HEK293 (cell line): ENCODE data around the gene NCOA7.

Experiments used
- GLIS2 ChIP-seq: fragments of 450-650 bp; formaldehyde crosslinking; IDR thresholded peaks from 2 replicates; pipeline ENCODE4 v1.5.1; 2016; ENCODE audit warnings: missing biosample characterization, missing genetic modification characterization
- KLF1 ChIP-seq: fragments of 450-650 bp; formaldehyde crosslinking; IDR thresholded peaks from 2 replicates; pipeline ENCODE4 v1.5.1; 2016; ENCODE audit warnings: missing biosample characterization, missing genetic modification characterization
- KLF9 ChIP-seq: fragments of 450-650 bp; formaldehyde crosslinking; IDR thresholded peaks from 2 replicates; pipeline ENCODE4 v1.5.1; 2016; ENCODE audit warnings: missing biosample characterization, missing genetic modification characterization, low read depth
- OVOL3 ChIP-seq: fragments of 450-650 bp; formaldehyde crosslinking; IDR thresholded peaks from 2 replicates; pipeline ENCODE4 v1.5.1; 2016; ENCODE audit warnings: missing biosample characterization, missing genetic modification characterization
- RBAK ChIP-seq: fragments of 450-650 bp; formaldehyde crosslinking; IDR thresholded peaks from 2 replicates; pipeline ENCODE4 v1.5.1; 2016; ENCODE audit warnings: missing biosample characterization, missing genetic modification characterization
- SALL2 ChIP-seq: fragments of 450-650 bp; formaldehyde crosslinking; IDR thresholded peaks from 2 replicates; pipeline ENCODE4 v1.5.0; 2017; ENCODE audit warnings: missing biosample characterization, mild to moderate bottlenecking, missing genetic modification characterization, borderline replicate concordance
- SCRT2 ChIP-seq: fragments of 450-650 bp; formaldehyde crosslinking; IDR thresholded peaks from 2 replicates; pipeline ENCODE4 v1.5.1; 2016; ENCODE audit warnings: missing biosample characterization, missing genetic modification characterization
- TRIM28 ChIP-seq: IDR thresholded peaks from 2 replicates; pipeline ENCODE4 v1.6.1; 2011; ENCODE audit warnings: low read length, control low read depth, borderline replicate concordance
- YY2 ChIP-seq: fragments of 450-650 bp; formaldehyde crosslinking; IDR thresholded peaks from 2 replicates; pipeline ENCODE4 v1.5.1; 2016; ENCODE audit warnings: missing biosample characterization, missing genetic modification characterization
- ZBTB1 ChIP-seq: fragments of 450-650 bp; formaldehyde crosslinking; IDR thresholded peaks from 2 replicates; pipeline ENCODE4 v1.5.1; 2016; ENCODE audit warnings: missing biosample characterization, missing genetic modification characterization
- ZBTB11 ChIP-seq: fragments of 450-650 bp; formaldehyde crosslinking; conservative IDR thresholded peaks from 2 replicates; pipeline ENCODE4 v1.5.1; 2016; ENCODE audit warnings: low read depth, missing biosample characterization, missing genetic modification characterization
- ZBTB26 ChIP-seq: fragments of 450-650 bp; formaldehyde crosslinking; optimal IDR thresholded peaks from 2 replicates; pipeline ENCODE3; 2016; ENCODE audit warnings: missing biosample characterization, mild to moderate bottlenecking, missing genetic modification characterization
- ZIC2 ChIP-seq: fragments of 450-650 bp; formaldehyde crosslinking; IDR thresholded peaks from 2 replicates; pipeline ENCODE4 v1.5.1; 2016; ENCODE audit warnings: missing biosample characterization, missing genetic modification characterization
- ZNF10 ChIP-seq: fragments of 450-650 bp; formaldehyde crosslinking; IDR thresholded peaks from 2 replicates; pipeline ENCODE4 v1.5.1; 2017; ENCODE audit warnings: missing biosample characterization, missing genetic modification characterization
- ZNF148 ChIP-seq: fragments of 450-650 bp; formaldehyde crosslinking; IDR thresholded peaks from 2 replicates; pipeline ENCODE4 v1.5.0; 2017; ENCODE audit warnings: missing biosample characterization, missing genetic modification characterization, borderline replicate concordance
- ZNF169 ChIP-seq: fragments of 450-650 bp; formaldehyde crosslinking; IDR thresholded peaks from 2 replicates; pipeline ENCODE4 v1.5.1; 2016; ENCODE audit warnings: missing biosample characterization, missing genetic modification characterization
- ZNF174 ChIP-seq: fragments of 450-650 bp; formaldehyde crosslinking; IDR thresholded peaks from 2 replicates; pipeline ENCODE4 v1.5.0; 2017; ENCODE audit warnings: missing biosample characterization, mild to moderate bottlenecking, missing genetic modification characterization
- ZNF175 ChIP-seq: fragments of 450-650 bp; formaldehyde crosslinking; IDR thresholded peaks from 2 replicates; pipeline ENCODE4 v1.5.1; 2016; ENCODE audit warnings: missing biosample characterization, missing genetic modification characterization
- ZNF202 ChIP-seq: fragments of 450-650 bp; formaldehyde crosslinking; IDR thresholded peaks from 2 replicates; pipeline ENCODE4 v1.5.1; 2016; ENCODE audit warnings: missing biosample characterization, missing genetic modification characterization, borderline replicate concordance
- ZNF223 ChIP-seq: fragments of 450-650 bp; formaldehyde crosslinking; IDR thresholded peaks from 2 replicates; pipeline ENCODE4 v1.5.1; 2016; ENCODE audit warnings: missing biosample characterization, missing genetic modification characterization
- ZNF24 ChIP-seq: fragments of 450-650 bp; formaldehyde crosslinking; IDR thresholded peaks from 2 replicates; pipeline ENCODE4 v1.5.1; 2016; ENCODE audit warnings: missing biosample characterization, missing genetic modification characterization
- ZNF248 ChIP-seq: fragments of 450-650 bp; formaldehyde crosslinking; IDR thresholded peaks from 2 replicates; pipeline ENCODE4 v1.5.1; 2017; ENCODE audit warnings: missing biosample characterization, missing genetic modification characterization
- ZNF292 ChIP-seq: fragments of 450-650 bp; formaldehyde crosslinking; IDR thresholded peaks from 2 replicates; pipeline ENCODE4 v1.5.1; 2016; ENCODE audit warnings: low read depth, missing biosample characterization, missing genetic modification characterization, borderline replicate concordance
- ZNF488 ChIP-seq: fragments of 450-650 bp; formaldehyde crosslinking; IDR thresholded peaks from 2 replicates; pipeline ENCODE4 v1.5.1; 2016; ENCODE audit warnings: missing biosample characterization, missing genetic modification characterization
- ZNF510 ChIP-seq: fragments of 450-650 bp; formaldehyde crosslinking; IDR thresholded peaks from 2 replicates; pipeline ENCODE4 v1.5.1; 2018; ENCODE audit warnings: mild to moderate bottlenecking, missing genetic modification characterization, missing biosample characterization; ENCODE audit not compliant: insufficient replicate concordance
- ZNF530 ChIP-seq: fragments of 450-650 bp; formaldehyde crosslinking; IDR thresholded peaks from 2 replicates; pipeline ENCODE4 v1.5.1; 2016; ENCODE audit warnings: low read depth, missing biosample characterization, missing genetic modification characterization
- ZNF580 ChIP-seq: fragments of 450-650 bp; formaldehyde crosslinking; IDR thresholded peaks from 2 replicates; pipeline ENCODE4 v1.5.1; 2016; ENCODE audit warnings: missing biosample characterization, missing genetic modification characterization
- ZNF600 ChIP-seq: fragments of 450-650 bp; formaldehyde crosslinking; IDR thresholded peaks from 2 replicates; pipeline ENCODE4 v1.5.1; 2016; ENCODE audit warnings: missing biosample characterization, missing genetic modification characterization
- ZNF639 ChIP-seq: fragments of 450-650 bp; formaldehyde crosslinking; IDR thresholded peaks from 2 replicates; pipeline ENCODE4 v1.5.1; 2016; ENCODE audit warnings: missing biosample characterization, missing genetic modification characterization
- ZNF645 ChIP-seq: fragments of 450-650 bp; formaldehyde crosslinking; IDR thresholded peaks from 2 replicates; pipeline ENCODE4; 2016; ENCODE audit warnings: missing biosample characterization, missing genetic modification characterization

Gene NCOA7

GRCh38 chr6:125791151-125791819 lies 525 bp downstream of the NCOA7 start (continued):
- TF ChIP-seq ZNF148 (tag by site-specific recombination) = no peak
- TF ChIP-seq ZNF510 (tag by site-specific recombination) = no peak
- TF ChIP-seq SCRT2 = peak; percentile 72
- no peak for TF ChIP-seq ZNF292 (tag by site-specific recombination)
- no peak for TF ChIP-seq ZNF530
- TF ChIP-seq KLF9 (tag by site-specific recombination) = peak; percentile 58
- no peak for TF ChIP-seq ZNF488 (tag by site-specific recombination)
- no peak for TF ChIP-seq RBAK
- TF ChIP-seq ZNF639 (tag by site-specific recombination) = no peak
- no peak for TF ChIP-seq ZBTB11
- peak; percentile 71 for TF ChIP-seq TRIM28
- TF ChIP-seq ZNF169 = no peak
- no peak for TF ChIP-seq ZBTB1 (tag by site-specific recombination)
- TF ChIP-seq ZNF580 (tag by site-specific recombination) = no peak
- no peak for TF ChIP-seq ZNF223 (tag by site-specific recombination)
- TF ChIP-seq ZNF645 (tag by site-specific recombination) = no peak
- no peak for TF ChIP-seq YY2 (tag by site-specific recombination)
- no peak for TF ChIP-seq ZNF202 (tag by site-specific recombination)
- TF ChIP-seq ZNF600 = peak; percentile 46; the same call in 1 of the 2 replicates
- TF ChIP-seq ZBTB26 (tag by site-specific recombination) = no peak
- TF ChIP-seq ZNF175 (tag by site-specific recombination) = no peak
- TF ChIP-seq ZNF248 = no peak
- no peak for TF ChIP-seq ZNF174 (tag by site-specific recombination)
- no peak for TF ChIP-seq SALL2 (tag by site-specific recombination)
- TF ChIP-seq ZNF10 = peak; percentile 46; the same call in 1 of the 2 replicates
- peak; percentile 53; the same call in 1 of the 2 replicates for TF ChIP-seq KLF1 (tag by site-specific recombination)
- peak; percentile 98 for TF ChIP-seq GLIS2 (tag by site-specific recombination)
- no peak for TF ChIP-seq ZNF24 (tag by site-specific recombination)
- TF ChIP-seq ZIC2 = peak; percentile 64
- no peak for TF ChIP-seq OVOL3
